Peyer's patch (tissue), 4 donors: ENCODE results near the gene ARFIP1. TPM values are rescaled to one million over a fixed set of nuclear protein-coding genes. Genes with fewer than 3 reads are reported as not detected.

Experiments
- DNase-seq, 3 donors: peaks; one replicate each; pipeline ENCODE4 v3.0.0-alpha.2; 2017 to 2019
- H3K27ac ChIP-seq, 4 donors: fragments of 200-600 bp; sonication (generic); one replicate each; pipeline ENCODE4 v1.5.1; 2016 to 2019
- H3K27me3 ChIP-seq, 2 donors: fragments of 200-600 bp; sonication (generic); one replicate each; pipeline ENCODE4 v1.5.1; 2019
- H3K36me3 ChIP-seq, 3 donors: fragments of 200-600 bp; sonication (generic); one replicate each; pipeline ENCODE4 v1.5.1; 2016 to 2019
- H3K4me1 ChIP-seq, 4 donors: fragments of 200-600 bp; sonication (generic); one replicate each; pipeline ENCODE4 v1.5.1; 2016 to 2019
- H3K4me3 ChIP-seq, 4 donors: fragments of 200-600 bp; sonication (generic); 1 replicate in 3 of 4; 2 replicates in 1 of 4; pipeline ENCODE4 v1.5.1; 2016 to 2019; ENCODE audit warnings: mild to moderate bottlenecking in 1 of 4
- H3K9me3 ChIP-seq, 4 donors: fragments of 200-600 bp; sonication (generic); one replicate each; pipeline ENCODE4 v1.5.1; 2016 to 2019; ENCODE audit warnings: mild to moderate bottlenecking in 1 of 4
- POLR2A ChIP-seq, 2 donors: fragments of 450-650 bp; IDR thresholded peaks; one replicate each; pipeline ENCODE4 v1.5.1; 2017; ENCODE audit warnings: antibody characterized with exemption in 2 of 2, mild to moderate bottlenecking in 2 of 2, moderate library complexity in 2 of 2
- total RNA-seq, 4 donors: library from RNA; depleted of rRNA; stranded (reverse); fragments of >200 nt; gene quantifications; one replicate each; pipeline ENCODE4 v1.1.0, GENCODE V29; 2016
- TF ChIP-seq, protein P1 (sequence below), 6 experiments: fragments of 450-650 bp in 4 of 6; fragments of 200-600 bp in 2 of 6; sonication (generic) in 1 of 6; IDR thresholded peaks; one replicate each; pipeline ENCODE4 v1.5.1; 2017 to 2019; ENCODE audit warnings: antibody characterized with exemption in 6 of 6, mild to moderate bottlenecking in 3 of 6, moderate library complexity in 1 of 6

The ARFIP1 gene
- total RNA-seq, 4 donors from 2014 or later, result 24.5 to 44.6 (median 36.3) TPM

DNA sequence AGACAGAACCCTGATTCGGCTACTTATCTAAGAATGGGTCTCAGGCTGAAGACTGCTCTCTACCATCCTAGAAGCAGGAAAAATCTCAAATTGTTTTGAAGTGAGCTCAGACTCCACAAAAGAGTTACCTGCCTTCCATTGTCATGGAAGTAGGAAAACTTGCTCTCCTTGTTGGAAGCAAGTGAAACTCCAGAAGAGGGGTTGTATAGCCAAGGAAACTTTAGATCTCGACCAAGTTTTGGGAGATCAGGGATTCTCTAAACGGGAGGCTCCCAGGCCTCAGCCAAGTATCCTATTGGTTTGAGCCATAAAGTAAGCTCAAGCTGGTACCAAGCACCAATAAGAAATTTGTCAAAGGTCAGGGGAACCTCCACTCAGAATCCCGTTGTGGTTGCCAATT lies 147.2 kb downstream of the ARFIP1 start:
- Histone ChIP-seq H3K4me3 (no peak overlapping the region), H3K27me3 (no peaks in the 10 kb centered on the region), H3K27ac (no peak overlapping the region), H3K4me1 (no peaks in the 10 kb centered on the region), H3K36me3 (no peaks in the 10 kb centered on the region), H3K9me3 (no peaks in the 10 kb centered on the region)
- TF ChIP-seq, protein P1, sequence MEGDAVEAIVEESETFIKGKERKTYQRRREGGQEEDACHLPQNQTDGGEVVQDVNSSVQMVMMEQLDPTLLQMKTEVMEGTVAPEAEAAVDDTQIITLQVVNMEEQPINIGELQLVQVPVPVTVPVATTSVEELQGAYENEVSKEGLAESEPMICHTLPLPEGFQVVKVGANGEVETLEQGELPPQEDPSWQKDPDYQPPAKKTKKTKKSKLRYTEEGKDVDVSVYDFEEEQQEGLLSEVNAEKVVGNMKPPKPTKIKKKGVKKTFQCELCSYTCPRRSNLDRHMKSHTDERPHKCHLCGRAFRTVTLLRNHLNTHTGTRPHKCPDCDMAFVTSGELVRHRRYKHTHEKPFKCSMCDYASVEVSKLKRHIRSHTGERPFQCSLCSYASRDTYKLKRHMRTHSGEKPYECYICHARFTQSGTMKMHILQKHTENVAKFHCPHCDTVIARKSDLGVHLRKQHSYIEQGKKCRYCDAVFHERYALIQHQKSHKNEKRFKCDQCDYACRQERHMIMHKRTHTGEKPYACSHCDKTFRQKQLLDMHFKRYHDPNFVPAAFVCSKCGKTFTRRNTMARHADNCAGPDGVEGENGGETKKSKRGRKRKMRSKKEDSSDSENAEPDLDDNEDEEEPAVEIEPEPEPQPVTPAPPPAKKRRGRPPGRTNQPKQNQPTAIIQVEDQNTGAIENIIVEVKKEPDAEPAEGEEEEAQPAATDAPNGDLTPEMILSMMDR (IDR thresholded peaks at IDR 0.05), result no peak
- no peak for TF ChIP-seq POLR2A (IDR thresholded peaks at IDR 0.05)
- DNase-seq, result no peak

DNA sequence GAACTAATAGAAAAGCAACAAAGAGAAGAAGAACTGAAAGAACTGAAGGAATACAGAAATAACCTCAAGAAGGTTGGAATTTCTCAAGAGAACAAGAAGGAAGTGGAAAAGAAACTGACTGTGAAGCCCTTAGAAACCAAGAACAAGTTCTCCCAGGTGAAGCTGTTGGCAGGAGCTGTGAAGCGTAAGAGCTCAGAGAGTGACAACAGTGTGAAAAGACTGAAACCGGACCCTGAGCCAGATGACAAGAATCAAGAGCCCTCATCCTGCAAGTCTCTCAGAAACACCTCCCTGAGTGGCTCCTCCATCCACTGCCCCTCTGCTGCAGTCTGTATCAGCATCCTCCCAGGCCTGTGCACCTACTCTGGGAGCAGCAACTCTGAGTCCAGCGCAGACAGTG lies 148.0 kb downstream of the ARFIP1 start:
- Histone ChIP-seq H3K4me1 (no peaks in the 10 kb centered on the region), H3K27ac (no peak overlapping the region), H3K27me3 (no peaks in the 10 kb centered on the region), H3K36me3 (no peaks in the 10 kb centered on the region), H3K4me3 (no peak overlapping the region), H3K9me3 (no peaks in the 10 kb centered on the region)
- TF ChIP-seq, protein P1 (IDR thresholded peaks at IDR 0.05), result no peak
- TF ChIP-seq POLR2A (IDR thresholded peaks at IDR 0.05), result no peak
- no peak for DNase-seq

GRCh38 chr4:152928286-152928685 lies 148.5 kb downstream of the ARFIP1 start:
- TF ChIP-seq, protein P1 (IDR thresholded peaks at IDR 0.05), result no peak
- no peak for TF ChIP-seq POLR2A (IDR thresholded peaks at IDR 0.05)
- Histone ChIP-seq H3K9me3 (no peaks in the 10 kb centered on the region), H3K4me3 (no peak overlapping the region), H3K27me3 (no peaks in the 10 kb centered on the region), H3K27ac (no peak overlapping the region), H3K36me3 (no peaks in the 10 kb centered on the region), H3K4me1 (no peaks in the 10 kb centered on the region)
- no peak for DNase-seq

- Histone ChIP-seq H3K27ac (no peak overlapping the region), H3K4me3 (no peak overlapping the region), H3K9me3 (no peaks in the 10 kb centered on the region), H3K4me1 (no peaks in the 10 kb centered on the region), H3K27me3 (no peaks in the 10 kb centered on the region), H3K36me3 (no peaks in the 10 kb centered on the region)
- DNase-seq, result no peak
- no peak for TF ChIP-seq POLR2A (IDR thresholded peaks at IDR 0.05)
- TF ChIP-seq, protein P1 (IDR thresholded peaks at IDR 0.05), result no peak
Observed at GRCh38 chr4:152929888-152930287, 150.1 kb downstream of the ARFIP1 start.

DNA sequence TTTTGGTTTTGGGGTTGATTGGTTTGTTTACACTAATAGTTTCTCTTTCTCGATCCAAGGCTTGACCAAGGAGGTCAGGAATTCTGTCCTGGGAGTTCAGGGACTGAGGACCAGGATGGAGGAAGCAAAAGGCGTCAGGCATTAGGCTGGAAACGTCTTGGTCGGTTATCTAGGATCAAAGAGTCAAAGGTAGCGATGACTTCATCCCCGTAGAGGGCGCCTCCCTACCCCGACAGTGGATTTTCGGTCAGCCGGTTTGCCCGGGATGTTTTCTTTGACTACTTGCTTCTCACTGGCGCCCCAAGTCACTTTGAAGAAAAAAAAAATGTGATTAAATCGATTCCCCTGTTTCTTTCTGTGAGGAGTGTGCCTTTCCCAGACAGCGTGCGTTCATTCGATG lies 155.4 kb downstream of the ARFIP1 start:
- H3K9me3 ChIP-seq, result no peaks in the 10 kb centered on the region
- TF ChIP-seq, protein P1 (IDR thresholded peaks at IDR 0.05), result peak in 2 of 6 experiments; percentile 6 to 13
- TF ChIP-seq POLR2A (IDR thresholded peaks at IDR 0.05), result no peak
- peaks cover 0 to 22% (median 4%) of the 10 kb centered on the region in 4 donors for H3K4me1 ChIP-seq
- peak overlapping the region in 2 of 4 donors; percentile 84 to 87 for H3K4me3 ChIP-seq
- no peaks in the 10 kb centered on the region for H3K36me3 ChIP-seq
- H3K27ac ChIP-seq, result peak overlapping the region in 3 of 4 donors; percentile 80 to 99 (median 91)
- peak in 2 of 3 donors; percentile 69 to 80 for DNase-seq
- H3K27me3 ChIP-seq, result no peaks in the 10 kb centered on the region
